Endodermal cell (in vitro differentiated cells): ENCODE data around the gene DMXL2. TPM values are rescaled to one million over a fixed set of nuclear protein-coding genes. Genes with fewer than 3 reads are reported as not detected.

Experiments
- DNase-seq: peaks from one replicate; pipeline ENCODE4 v3.0.0-alpha.2; 2017
- H3K27ac ChIP-seq: 2 replicates; pipeline ENCODE4 v1.5.1; 2013; ENCODE audit warnings: mild to moderate bottlenecking, low read depth, low read length, moderate library complexity
- H3K27me3 ChIP-seq: 2 replicates; pipeline ENCODE4 v1.6.1; 2013; ENCODE audit warnings: mild to moderate bottlenecking, low read length, moderate library complexity; ENCODE audit not compliant: insufficient read depth, control insufficient read depth, poor library complexity, severe bottlenecking
- H3K36me3 ChIP-seq: 2 replicates; pipeline ENCODE4 v1.7.0; 2013; ENCODE audit warnings: mild to moderate bottlenecking, low read length, moderate library complexity; ENCODE audit not compliant: control insufficient read depth, insufficient read depth
- H3K4me1 ChIP-seq: one replicate; pipeline ENCODE4 v1.7.0; 2013; ENCODE audit warnings: low read length; ENCODE audit not compliant: control insufficient read depth, insufficient read depth
- H3K4me3 ChIP-seq: 2 replicates; pipeline ENCODE4 v1.5.1; 2013; ENCODE audit warnings: mild to moderate bottlenecking, low read length, moderate library complexity
- H3K9ac ChIP-seq: 2 replicates; pipeline ENCODE4 v1.6.1; 2013; ENCODE audit warnings: mild to moderate bottlenecking, low read length, moderate library complexity; ENCODE audit not compliant: poor library complexity, severe bottlenecking; ENCODE audit errors: extremely low read depth
- H3K9me3 ChIP-seq: 2 replicates; pipeline ENCODE4 v1.6.1; 2013; ENCODE audit warnings: mild to moderate bottlenecking, low read length, moderate library complexity; ENCODE audit not compliant: control insufficient read depth
- H3K27ac Mint-ChIP-seq: 2 replicates; pipeline ENCODE4 v1.8.0; 2020; ENCODE audit warnings: mixed read lengths
- H3K27me3 Mint-ChIP-seq: 2 replicates; pipeline ENCODE4 v1.8.0; 2021; ENCODE audit warnings: mild to moderate bottlenecking, mixed read lengths; ENCODE audit not compliant: insufficient read depth
- H3K36me3 Mint-ChIP-seq: 2 replicates; pipeline ENCODE4 v1.8.0; 2020; ENCODE audit warnings: low read depth, mixed read lengths
- H3K4me1 Mint-ChIP-seq: 2 replicates; pipeline ENCODE4 v1.8.0; 2020; ENCODE audit warnings: mixed read lengths
- H3K4me3 Mint-ChIP-seq: 2 replicates; pipeline ENCODE4 v1.8.0; 2020; ENCODE audit warnings: mild to moderate bottlenecking, moderate library complexity, mixed read lengths
- H3K9me3 Mint-ChIP-seq: 2 replicates; pipeline ENCODE4 v1.8.0; 2020; ENCODE audit warnings: mild to moderate bottlenecking, mixed read lengths
- CTCF ChIP-seq: fragments of 200-600 bp; sonication (generic); conservative IDR thresholded peaks from 2 replicates; pipeline ENCODE4 v1.5.0; 2021; ENCODE audit warnings: antibody characterized with exemption, mild to moderate bottlenecking
- WGBS, 2 experiments: methylation state at CpG; one replicate each; pipeline versions ENCODE4 v1.1.5 to v1.1.7; 2013; ENCODE audit warnings: missing lambda C conversion rate in 2 of 2, mixed read lengths in 1 of 2; ENCODE audit not compliant: insufficient coverage in 1 of 2, insufficient read length in 1 of 2; 5-methylcytosine and 5-hydroxymethylcytosine counted together
- total RNA-seq, 2 donors: library from RNA; stranded (reverse); fragmentation: NEBNext Ultra II Directional in 1 of 2; extraction: Animal tissue kit (Norgen Biotek cat#: 25700) in 1 of 2; gene quantifications; 2 replicates in 1 of 2; 3 replicates in 1 of 2; pipeline ENCODE4 v1.2.1, GENCODE V29; 2021

The DMXL2 gene
- total RNA-seq, 2 donors from 2014 or later, result 20.8 to 31.5 TPM

GRCh38 chr15:51403072-51403878, 219.3 kb downstream of the DMXL2 start:
- peaks cover 11% of the 10 kb centered on the region for H3K4me1 Mint-ChIP-seq
- H3K27me3 Mint-ChIP-seq, result peaks cover 57% of the 10 kb centered on the region
- peaks cover 8% of the 10 kb centered on the region for H3K4me1 ChIP-seq
- H3K27ac ChIP-seq, result no peak overlapping the region
- H3K36me3 ChIP-seq, result no peaks in the 10 kb centered on the region
- no peak overlapping the region for H3K4me3 Mint-ChIP-seq
- no peak overlapping the region for H3K9ac ChIP-seq
- TF ChIP-seq CTCF, result peak; percentile 75
- 83 to 85% methylated on average over 7 to 8 of the region's 8 CpGs for WGBS, 2 experiments
- no peaks in the 10 kb centered on the region for H3K36me3 Mint-ChIP-seq
- DNase-seq, result peak; percentile 54
- H3K9me3 ChIP-seq, result no peaks in the 10 kb centered on the region
- peaks cover 69% of the 10 kb centered on the region for H3K27me3 ChIP-seq
- no peak overlapping the region for H3K27ac Mint-ChIP-seq
- H3K9me3 Mint-ChIP-seq, result no peaks in the 10 kb centered on the region
- no peak overlapping the region for H3K4me3 ChIP-seq

- Histone ChIP-seq H3K4me1 (peaks cover 8% of the 10 kb centered on the region), H3K36me3 (no peaks in the 10 kb centered on the region), H3K27me3 (peaks cover 73% of the 10 kb centered on the region), H3K9ac (no peak overlapping the region), H3K4me3 (no peak overlapping the region), H3K27ac (no peak overlapping the region), H3K9me3 (no peaks in the 10 kb centered on the region)
- DNase-seq, result peak; percentile 90
- H3K36me3 Mint-ChIP-seq, result no peaks in the 10 kb centered on the region
- H3K9me3 Mint-ChIP-seq, result no peaks in the 10 kb centered on the region
- H3K4me3 Mint-ChIP-seq, result no peak overlapping the region
- no peak overlapping the region for H3K27ac Mint-ChIP-seq
- peaks cover 65% of the 10 kb centered on the region for H3K27me3 Mint-ChIP-seq
- 56 to 78% methylated on average over 1 to 12 of the region's 12 CpGs for WGBS, 2 experiments
- H3K4me1 Mint-ChIP-seq, result peaks cover 5% of the 10 kb centered on the region
- TF ChIP-seq CTCF, result peak; percentile 90
Observed at GRCh38 chr15:51401872-51402517, 220.6 kb downstream of the DMXL2 start.

GRCh38 chr15:51401051-51401780, 221.4 kb downstream of the DMXL2 start:
- no peak overlapping the region for H3K27ac Mint-ChIP-seq
- no peaks in the 10 kb centered on the region for H3K36me3 Mint-ChIP-seq
- DNase-seq, result no peak
- 90 to 100% methylated on average over 3 to 7 of the region's 7 CpGs for WGBS, 2 experiments
- no peak overlapping the region for H3K4me3 ChIP-seq
- H3K27me3 ChIP-seq, result peaks cover 66% of the 10 kb centered on the region
- peaks cover 65% of the 10 kb centered on the region for H3K27me3 Mint-ChIP-seq
- no peaks in the 10 kb centered on the region for H3K9me3 ChIP-seq
- TF ChIP-seq CTCF, result no peak
- peaks cover 8% of the 10 kb centered on the region for H3K4me1 ChIP-seq
- no peaks in the 10 kb centered on the region for H3K9me3 Mint-ChIP-seq
- H3K9ac ChIP-seq, result no peak overlapping the region
- no peaks in the 10 kb centered on the region for H3K36me3 ChIP-seq
- H3K27ac ChIP-seq, result no peak overlapping the region
- no peak overlapping the region for H3K4me3 Mint-ChIP-seq
- peaks cover 5% of the 10 kb centered on the region for H3K4me1 Mint-ChIP-seq
